WTC11 (cell line): ENCODE data around the gene PRRX1.

Source experiments
- CBFB ChIP-seq: sonication (generic); formaldehyde crosslinking; IDR thresholded peaks from 2 replicates; pipeline ENCODE4 v1.8.1; 2022; ENCODE audit warnings: mild to moderate bottlenecking, low read depth, missing genetic modification reagents
- NR2C2 ChIP-seq: sonication (generic); formaldehyde crosslinking; IDR thresholded peaks from 2 replicates; pipeline ENCODE4 v1.8.0; 2022; ENCODE audit warnings: mild to moderate bottlenecking, missing genetic modification reagents
- RELA ChIP-seq: sonication (generic); formaldehyde crosslinking; IDR thresholded peaks from 2 replicates; pipeline ENCODE4 v1.8.1; 2022; ENCODE audit warnings: missing genetic modification reagents, mild to moderate bottlenecking, borderline replicate concordance
- ZBTB43 ChIP-seq: sonication (generic); formaldehyde crosslinking; IDR thresholded peaks from 2 replicates; pipeline ENCODE4 v1.8.1; 2023; ENCODE audit warnings: mild to moderate bottlenecking, missing genetic modification reagents
- ZNF138 ChIP-seq: sonication (generic); formaldehyde crosslinking; conservative IDR thresholded peaks from 2 replicates; pipeline ENCODE4 v1.8.1; 2022; ENCODE audit warnings: mild to moderate bottlenecking, moderate library complexity, missing genetic modification reagents
- ZNF416 ChIP-seq: fragments of 250-450 bp; sonication (Bioruptor Pico); IDR thresholded peaks from 2 replicates; pipeline ENCODE4 v1.9.0; 2021; ENCODE audit warnings: mild to moderate bottlenecking, inconsistent platforms
- ZNF512 ChIP-seq: sonication (generic); formaldehyde crosslinking; IDR thresholded peaks from 2 replicates; pipeline ENCODE4 v1.8.1; 2022; ENCODE audit warnings: missing genetic modification reagents, borderline replicate concordance
- TF ChIP-seq, protein P1 (sequence below): sonication (generic); formaldehyde crosslinking; IDR thresholded peaks from 2 replicates; pipeline ENCODE4 v1.8.0; 2023; ENCODE audit warnings: mild to moderate bottlenecking, missing genetic modification reagents
- TF ChIP-seq, protein P2 (sequence below): fragments of 200-600 bp; IDR thresholded peaks from 2 replicates; pipeline ENCODE4 v1.8.0; 2022; ENCODE audit warnings: antibody characterized with exemption

GRCh38 chr1:170720661-170721060 is 56.7 kb downstream of the PRRX1 start:
- TF ChIP-seq, protein P1, sequence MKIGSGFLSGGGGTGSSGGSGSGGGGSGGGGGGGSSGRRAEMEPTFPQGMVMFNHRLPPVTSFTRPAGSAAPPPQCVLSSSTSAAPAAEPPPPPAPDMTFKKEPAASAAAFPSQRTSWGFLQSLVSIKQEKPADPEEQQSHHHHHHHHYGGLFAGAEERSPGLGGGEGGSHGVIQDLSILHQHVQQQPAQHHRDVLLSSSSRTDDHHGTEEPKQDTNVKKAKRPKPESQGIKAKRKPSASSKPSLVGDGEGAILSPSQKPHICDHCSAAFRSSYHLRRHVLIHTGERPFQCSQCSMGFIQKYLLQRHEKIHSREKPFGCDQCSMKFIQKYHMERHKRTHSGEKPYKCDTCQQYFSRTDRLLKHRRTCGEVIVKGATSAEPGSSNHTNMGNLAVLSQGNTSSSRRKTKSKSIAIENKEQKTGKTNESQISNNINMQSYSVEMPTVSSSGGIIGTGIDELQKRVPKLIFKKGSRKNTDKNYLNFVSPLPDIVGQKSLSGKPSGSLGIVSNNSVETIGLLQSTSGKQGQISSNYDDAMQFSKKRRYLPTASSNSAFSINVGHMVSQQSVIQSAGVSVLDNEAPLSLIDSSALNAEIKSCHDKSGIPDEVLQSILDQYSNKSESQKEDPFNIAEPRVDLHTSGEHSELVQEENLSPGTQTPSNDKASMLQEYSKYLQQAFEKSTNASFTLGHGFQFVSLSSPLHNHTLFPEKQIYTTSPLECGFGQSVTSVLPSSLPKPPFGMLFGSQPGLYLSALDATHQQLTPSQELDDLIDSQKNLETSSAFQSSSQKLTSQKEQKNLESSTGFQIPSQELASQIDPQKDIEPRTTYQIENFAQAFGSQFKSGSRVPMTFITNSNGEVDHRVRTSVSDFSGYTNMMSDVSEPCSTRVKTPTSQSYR, result no peak
- TF ChIP-seq NR2C2 (CRISPR knock-in tag) (no peak), RELA (CRISPR knock-in tag) (no peak), CBFB (CRISPR knock-in tag) (no peak), ZNF512 (no peak), ZNF138 (CRISPR knock-in tag) (no peak), ZBTB43 (no peak), ZNF416 (CRISPR knock-in tag) (no peak)
- TF ChIP-seq, protein P2, sequence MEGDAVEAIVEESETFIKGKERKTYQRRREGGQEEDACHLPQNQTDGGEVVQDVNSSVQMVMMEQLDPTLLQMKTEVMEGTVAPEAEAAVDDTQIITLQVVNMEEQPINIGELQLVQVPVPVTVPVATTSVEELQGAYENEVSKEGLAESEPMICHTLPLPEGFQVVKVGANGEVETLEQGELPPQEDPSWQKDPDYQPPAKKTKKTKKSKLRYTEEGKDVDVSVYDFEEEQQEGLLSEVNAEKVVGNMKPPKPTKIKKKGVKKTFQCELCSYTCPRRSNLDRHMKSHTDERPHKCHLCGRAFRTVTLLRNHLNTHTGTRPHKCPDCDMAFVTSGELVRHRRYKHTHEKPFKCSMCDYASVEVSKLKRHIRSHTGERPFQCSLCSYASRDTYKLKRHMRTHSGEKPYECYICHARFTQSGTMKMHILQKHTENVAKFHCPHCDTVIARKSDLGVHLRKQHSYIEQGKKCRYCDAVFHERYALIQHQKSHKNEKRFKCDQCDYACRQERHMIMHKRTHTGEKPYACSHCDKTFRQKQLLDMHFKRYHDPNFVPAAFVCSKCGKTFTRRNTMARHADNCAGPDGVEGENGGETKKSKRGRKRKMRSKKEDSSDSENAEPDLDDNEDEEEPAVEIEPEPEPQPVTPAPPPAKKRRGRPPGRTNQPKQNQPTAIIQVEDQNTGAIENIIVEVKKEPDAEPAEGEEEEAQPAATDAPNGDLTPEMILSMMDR, result no peak
